ENCODE data around the gene CHL1. TPM values are rescaled to one million over a fixed set of nuclear protein-coding genes. Genes with fewer than 3 reads are reported as not detected.
A peak's percentile ranks its signal among the peaks of the same experiment; 100 is the strongest.
"Not testable (repeated sequence)": the region's sequence is repeated elsewhere in the genome, so short reads cannot be mapped to it uniquely, and the experiment has no call there.

Gene CHL1
- total RNA-seq, 1 donor from 2014 or later = not detected

- Mint-ChIP-seq H3K4me1 (no peaks in the 10 kb centered on the region), H3K36me3 (ENCODE audit: low read depth) (no peaks in the 10 kb centered on the region), H3K4me3 (no peak overlapping the region), H3K27ac (no peak overlapping the region), H3K27me3 (no peaks in the 10 kb centered on the region), H3K9me3 (no peaks in the 10 kb centered on the region)
- intact Hi-C loops (cut with micrococcal nuclease) = no loop called here
- DNase-seq = peak; percentile 73
Measured at GRCh38 chr3:354432-354831, 157.9 kb downstream of the CHL1 start.

- Mint-ChIP-seq H3K9me3 (no peaks in the 10 kb centered on the region), H3K27me3 (no peaks in the 10 kb centered on the region), H3K27ac (no peak overlapping the region), H3K4me3 (no peak overlapping the region), H3K4me1 (no peaks in the 10 kb centered on the region), H3K36me3 (ENCODE audit: low read depth) (no peaks in the 10 kb centered on the region)
- no peak for DNase-seq
- intact Hi-C loops (cut with micrococcal nuclease) = no loop called here
Measured at GRCh38 chr3:355622-356021, 159.1 kb downstream of the CHL1 start.

- DNase-seq = no peak
- intact Hi-C loops (cut with micrococcal nuclease) = no loop called here
- no peak overlapping the region for H3K27ac Mint-ChIP-seq
- no peaks in the 10 kb centered on the region for H3K36me3 Mint-ChIP-seq (ENCODE audit: low read depth)
- no peaks in the 10 kb centered on the region for H3K27me3 Mint-ChIP-seq
- no peak overlapping the region for H3K4me3 Mint-ChIP-seq
- no peaks in the 10 kb centered on the region for H3K4me1 Mint-ChIP-seq
- H3K9me3 Mint-ChIP-seq = no peaks in the 10 kb centered on the region
Measured at GRCh38 chr3:356952-357351, 160.4 kb downstream of the CHL1 start.

GRCh38 chr3:359672-360071 lies 163.1 kb downstream of the CHL1 start:
- H3K4me3 Mint-ChIP-seq = no peak overlapping the region
- DNase-seq = no peak
- no peaks in the 10 kb centered on the region for H3K36me3 Mint-ChIP-seq (ENCODE audit: low read depth)
- no peaks in the 10 kb centered on the region for H3K4me1 Mint-ChIP-seq
- H3K27ac Mint-ChIP-seq = no peak overlapping the region
- H3K9me3 Mint-ChIP-seq = no peaks in the 10 kb centered on the region
- intact Hi-C loops (cut with micrococcal nuclease) = no loop called here
- H3K27me3 Mint-ChIP-seq = no peaks in the 10 kb centered on the region

- H3K36me3 Mint-ChIP-seq (ENCODE audit: low read depth) = no peaks in the 10 kb centered on the region
- H3K9me3 Mint-ChIP-seq = no peaks in the 10 kb centered on the region
- H3K27me3 Mint-ChIP-seq = no peaks in the 10 kb centered on the region
- H3K4me1 Mint-ChIP-seq = no peaks in the 10 kb centered on the region
- H3K27ac Mint-ChIP-seq = no peak overlapping the region
- no peak for DNase-seq
- no peak overlapping the region for H3K4me3 Mint-ChIP-seq
- intact Hi-C loops (cut with micrococcal nuclease) = no loop called here
Measured at GRCh38 chr3:362681-363338, 166.2 kb downstream of the CHL1 start.

- intact Hi-C loops (cut with micrococcal nuclease) = no loop called here
- H3K27me3 Mint-ChIP-seq = no peaks in the 10 kb centered on the region
- H3K4me3 Mint-ChIP-seq = no peak overlapping the region
- no peak overlapping the region for H3K27ac Mint-ChIP-seq
- no peaks in the 10 kb centered on the region for H3K4me1 Mint-ChIP-seq
- no peaks in the 10 kb centered on the region for H3K9me3 Mint-ChIP-seq
- DNase-seq = no peak
- H3K36me3 Mint-ChIP-seq (ENCODE audit: low read depth) = no peaks in the 10 kb centered on the region
Measured at GRCh38 chr3:364287-364686, 167.7 kb downstream of the CHL1 start.

GRCh38 chr3:365268-365667 lies 168.7 kb downstream of the CHL1 start:
- no peaks in the 10 kb centered on the region for H3K36me3 Mint-ChIP-seq (ENCODE audit: low read depth)
- H3K9me3 Mint-ChIP-seq = no peaks in the 10 kb centered on the region
- H3K4me1 Mint-ChIP-seq = no peaks in the 10 kb centered on the region
- no peak overlapping the region for H3K27ac Mint-ChIP-seq
- no peak overlapping the region for H3K4me3 Mint-ChIP-seq
- H3K27me3 Mint-ChIP-seq = no peaks in the 10 kb centered on the region
- DNase-seq = no peak
- intact Hi-C loops (cut with micrococcal nuclease) = no loop called here

GRCh38 chr3:366253-366652 lies 169.7 kb downstream of the CHL1 start:
- H3K36me3 Mint-ChIP-seq (ENCODE audit: low read depth); H3K27ac Mint-ChIP-seq; H3K27me3 Mint-ChIP-seq; intact Hi-C loops (cut with micrococcal nuclease); DNase-seq; H3K9me3 Mint-ChIP-seq; H3K4me1 Mint-ChIP-seq; H3K4me3 Mint-ChIP-seq: not testable (repeated sequence)

GRCh38 chr3:373193-373779 lies 176.7 kb downstream of the CHL1 start:
- H3K4me1 Mint-ChIP-seq = no peaks in the 10 kb centered on the region
- H3K9me3 Mint-ChIP-seq = no peaks in the 10 kb centered on the region
- no peak for DNase-seq
- H3K36me3 Mint-ChIP-seq (ENCODE audit: low read depth) = no peaks in the 10 kb centered on the region
- H3K4me3 Mint-ChIP-seq = no peak overlapping the region
- H3K27ac Mint-ChIP-seq = no peak overlapping the region
- intact Hi-C loops (cut with micrococcal nuclease) = no loop called here
- H3K27me3 Mint-ChIP-seq = no peaks in the 10 kb centered on the region

- no peak overlapping the region for H3K4me3 Mint-ChIP-seq
- no peak for DNase-seq
- no peaks in the 10 kb centered on the region for H3K9me3 Mint-ChIP-seq
- H3K36me3 Mint-ChIP-seq (ENCODE audit: low read depth) = no peaks in the 10 kb centered on the region
- no peaks in the 10 kb centered on the region for H3K4me1 Mint-ChIP-seq
- intact Hi-C loops (cut with micrococcal nuclease) = no loop called here
- no peak overlapping the region for H3K27ac Mint-ChIP-seq
- H3K27me3 Mint-ChIP-seq = no peaks in the 10 kb centered on the region
Measured at GRCh38 chr3:374459-374858, 177.9 kb downstream of the CHL1 start.

- H3K27me3 Mint-ChIP-seq = no peaks in the 10 kb centered on the region
Measured at GRCh38 chr3:377158-377561, 180.6 kb downstream of the CHL1 start.

GRCh38 chr3:380801-381200 lies 184.2 kb downstream of the CHL1 start:
- no peaks in the 10 kb centered on the region for H3K9me3 Mint-ChIP-seq
- no peak overlapping the region for H3K4me3 Mint-ChIP-seq
- H3K27me3 Mint-ChIP-seq = no peaks in the 10 kb centered on the region
- H3K27ac Mint-ChIP-seq = no peak overlapping the region
- no peaks in the 10 kb centered on the region for H3K36me3 Mint-ChIP-seq (ENCODE audit: low read depth)
- no peak for DNase-seq
- intact Hi-C loops (cut with micrococcal nuclease) = no loop called here
- H3K4me1 Mint-ChIP-seq = no peaks in the 10 kb centered on the region

More at GRCh38 chr3:377158-377561, 180.6 kb downstream of the CHL1 start:
- intact Hi-C loops (cut with micrococcal nuclease) = no loop called here
- Mint-ChIP-seq H3K27ac (no peak overlapping the region), H3K36me3 (ENCODE audit: low read depth) (no peaks in the 10 kb centered on the region), H3K4me1 (no peaks in the 10 kb centered on the region), H3K4me3 (no peak overlapping the region), H3K9me3 (no peaks in the 10 kb centered on the region)
- DNase-seq = no peak

GRCh38 chr3:385151-385550 lies 188.6 kb downstream of the CHL1 start:
- Mint-ChIP-seq H3K9me3 (no peaks in the 10 kb centered on the region), H3K4me1 (no peaks in the 10 kb centered on the region), H3K36me3 (ENCODE audit: low read depth) (no peaks in the 10 kb centered on the region), H3K27me3 (no peaks in the 10 kb centered on the region), H3K27ac (no peak overlapping the region), H3K4me3 (no peak overlapping the region)
- no peak for DNase-seq
- intact Hi-C loops (cut with micrococcal nuclease) = no loop called here

- H3K27me3 Mint-ChIP-seq = no peaks in the 10 kb centered on the region
- H3K9me3 Mint-ChIP-seq = peaks cover 1% of the 10 kb centered on the region
- no peak overlapping the region for H3K4me3 Mint-ChIP-seq
- intact Hi-C loops (cut with micrococcal nuclease) = no loop called here
- H3K27ac Mint-ChIP-seq = no peak overlapping the region
- no peak for DNase-seq
- H3K36me3 Mint-ChIP-seq (ENCODE audit: low read depth) = no peaks in the 10 kb centered on the region
- no peaks in the 10 kb centered on the region for H3K4me1 Mint-ChIP-seq
Measured at GRCh38 chr3:394775-395174, 198.2 kb downstream of the CHL1 start.

GRCh38 chr3:396293-396692 lies 199.7 kb downstream of the CHL1 start:
- H3K4me1 Mint-ChIP-seq = no peaks in the 10 kb centered on the region
- H3K36me3 Mint-ChIP-seq (ENCODE audit: low read depth) = no peaks in the 10 kb centered on the region
- DNase-seq = no peak
- no peak overlapping the region for H3K4me3 Mint-ChIP-seq
- intact Hi-C loops (cut with micrococcal nuclease) = no loop called here
- H3K9me3 Mint-ChIP-seq = peaks cover 3% of the 10 kb centered on the region
- H3K27me3 Mint-ChIP-seq = no peaks in the 10 kb centered on the region
- no peak overlapping the region for H3K27ac Mint-ChIP-seq
